AG20443 (cell line): ENCODE results near the gene LRRIQ3.
A peak's percentile ranks its signal among the peaks of the same experiment; 100 is the strongest.
"Not testable (repeated sequence)": the region's sequence is repeated elsewhere in the genome, so short reads cannot be mapped to it uniquely, and the experiment has no call there.

Experiments
- DNase-seq: peaks from one replicate; pipeline ENCODE4 v3.0.0; 2012; ENCODE audit warnings: low spot score, mixed read lengths

Gene LRRIQ3, protein sequence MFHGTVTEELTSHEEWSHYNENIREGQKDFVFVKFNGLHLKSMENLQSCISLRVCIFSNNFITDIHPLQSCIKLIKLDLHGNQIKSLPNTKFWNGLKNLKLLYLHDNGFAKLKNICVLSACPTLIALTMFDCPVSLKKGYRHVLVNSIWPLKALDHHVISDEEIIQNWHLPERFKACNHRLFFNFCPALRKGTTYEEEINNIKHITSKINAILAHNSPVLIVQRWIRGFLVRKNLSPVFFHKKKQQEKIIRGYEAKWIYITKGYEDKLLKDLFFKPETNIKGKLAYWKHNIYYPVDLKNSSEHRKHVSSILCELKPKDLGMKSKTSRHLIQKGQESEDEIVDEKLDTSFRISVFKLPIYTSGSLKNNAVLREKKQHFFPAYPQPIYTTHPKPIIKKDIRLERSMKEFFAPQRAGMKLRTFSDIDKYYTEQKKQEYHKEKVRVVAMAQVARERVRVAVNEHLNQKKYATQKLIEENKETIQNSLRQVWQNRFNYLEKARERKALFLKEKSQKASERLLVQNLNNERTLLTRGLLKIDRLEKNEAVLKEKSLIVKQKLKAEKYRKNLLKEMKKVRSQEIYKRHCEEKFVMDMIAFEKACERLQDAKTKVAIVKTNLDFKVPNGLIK

GRCh38 chr1:74197657-74198552, at the start of gene LRRIQ3, which contains the start of gene FPGT:
Gene LRRIQ3 (minus strand): TSS chr1:74198176. CDS start chr1:74183684, 14,492 bp downstream.
Gene FPGT (plus strand): TSS chr1:74198242. CDS start chr1:74198279, 37 bp downstream.
- peak; percentile 100 for DNase-seq

DNA sequence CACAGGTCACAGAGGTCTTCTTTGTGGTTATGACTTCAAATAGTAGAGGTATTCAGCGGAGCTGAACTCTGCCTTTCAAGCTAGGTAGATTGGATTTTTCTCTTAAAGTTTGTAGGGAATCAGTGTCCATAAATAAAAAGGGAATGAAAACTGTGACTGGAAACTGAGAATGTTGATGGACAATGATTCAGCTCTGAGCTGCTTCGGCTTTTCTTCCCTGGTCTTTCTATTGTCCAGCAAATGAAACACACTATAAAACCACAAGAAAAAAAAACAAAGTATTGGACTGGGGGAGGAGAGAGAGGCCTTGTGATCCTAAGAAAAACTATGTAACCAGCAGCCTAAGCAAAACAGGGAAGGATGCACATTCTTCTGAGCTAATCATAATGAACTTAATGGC, 48.3 kb upstream of the LRRIQ3 start:
- DNase-seq = no peak

GRCh38 chr1:74245168-74245772, 47.3 kb upstream of the LRRIQ3 start:
- no peak for DNase-seq

DNA sequence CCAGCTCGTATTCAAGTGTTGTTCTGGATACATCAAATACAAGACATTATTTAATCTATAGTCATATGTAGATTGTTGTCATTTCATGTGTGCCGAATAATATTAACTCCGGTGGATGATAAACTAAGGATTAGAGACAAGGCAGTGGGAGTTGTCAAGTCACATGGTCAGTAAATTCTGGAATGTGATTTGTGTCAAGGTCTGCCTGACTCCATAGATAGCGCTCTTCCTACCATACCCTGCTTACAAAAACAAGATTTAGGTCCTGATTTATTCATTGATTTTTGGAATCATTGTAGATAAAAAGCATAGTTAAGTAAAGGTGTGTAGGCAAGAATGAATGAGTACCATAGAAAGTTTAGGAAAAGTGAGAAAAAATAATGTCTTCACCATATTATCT, 39.8 kb upstream of the LRRIQ3 start:
- no peak for DNase-seq

DNA sequence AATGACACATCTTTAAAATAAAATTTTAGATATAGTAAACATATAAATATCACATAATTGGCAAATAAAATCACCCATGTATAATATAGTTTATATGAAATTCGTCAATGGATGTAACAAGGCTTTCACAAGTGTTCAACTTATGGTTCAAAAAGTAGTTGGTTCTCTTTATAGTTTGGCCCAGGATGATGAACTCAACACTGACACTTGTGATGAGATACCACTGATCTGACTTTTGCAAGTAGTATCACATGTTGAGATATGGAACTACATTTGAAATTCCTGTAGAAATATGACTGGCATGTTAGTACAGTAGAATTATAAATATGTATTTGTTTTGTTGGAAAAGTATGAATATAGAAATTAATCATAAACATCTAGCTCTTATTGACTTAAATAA, 39.1 kb upstream of the LRRIQ3 start:
- no peak for DNase-seq

GRCh38 chr1:74236440-74236839, 38.5 kb upstream of the LRRIQ3 start:
- no peak for DNase-seq

DNA sequence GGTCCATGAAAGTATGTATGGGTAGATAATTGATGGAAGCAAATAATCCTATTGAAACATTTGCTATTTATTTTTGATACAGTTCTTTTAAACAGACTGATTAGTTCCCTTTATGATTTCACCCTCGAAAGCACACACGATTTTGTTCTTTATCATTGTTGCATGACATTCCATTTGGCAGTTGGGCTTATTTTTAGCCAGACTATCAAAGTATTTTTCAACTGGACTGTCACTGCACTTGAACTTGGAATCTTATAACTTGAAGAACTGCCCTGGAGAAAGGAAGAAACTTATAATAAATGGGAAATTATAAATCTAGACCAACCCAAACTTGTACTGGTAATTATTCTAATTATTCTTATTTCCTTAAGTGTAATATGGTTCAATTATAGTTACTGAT, 37.2 kb upstream of the LRRIQ3 start, which contains the start of gene TNNI3K:
Gene TNNI3K, plus strand, starts transcription at position 235 of the 400 bp plus-strand sequence. Its CDS starts 65 bp downstream, at position 300.
- no peak for DNase-seq

- no peak for DNase-seq
Observed at GRCh38 chr1:74223453-74223852, 25.5 kb upstream of the LRRIQ3 start.

- peak; percentile 21 for DNase-seq
Observed at GRCh38 chr1:74222701-74223100, 24.7 kb upstream of the LRRIQ3 start.

DNA sequence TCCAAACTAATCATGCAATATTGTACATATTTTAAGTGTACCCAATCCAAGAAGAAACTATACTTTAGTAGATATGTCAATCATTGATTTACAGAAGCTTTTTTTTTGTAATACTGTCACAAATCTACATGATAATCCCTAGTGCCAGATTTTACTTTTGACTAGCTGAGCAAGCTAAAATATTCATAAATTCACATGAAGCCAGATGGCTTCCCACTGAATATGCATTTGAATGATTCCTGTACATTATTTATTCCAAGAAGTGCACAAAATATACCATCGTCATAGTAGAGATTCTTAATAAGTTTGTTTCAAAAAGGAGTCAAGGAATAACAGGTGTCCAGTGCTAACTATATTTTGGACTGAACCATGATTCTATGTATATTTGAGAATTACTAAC, 17.3 kb upstream of the LRRIQ3 start:
- no peak for DNase-seq

- no peak for DNase-seq
Observed at GRCh38 chr1:74205266-74205665, 7.3 kb upstream of the LRRIQ3 start.

GRCh38 chr1:74199504-74199903, 1.5 kb upstream of the LRRIQ3 start:
- DNase-seq = no peak

GRCh38 chr1:74197255-74197654, 721 bp downstream of the LRRIQ3 start:
- DNase-seq = no peak

DNA sequence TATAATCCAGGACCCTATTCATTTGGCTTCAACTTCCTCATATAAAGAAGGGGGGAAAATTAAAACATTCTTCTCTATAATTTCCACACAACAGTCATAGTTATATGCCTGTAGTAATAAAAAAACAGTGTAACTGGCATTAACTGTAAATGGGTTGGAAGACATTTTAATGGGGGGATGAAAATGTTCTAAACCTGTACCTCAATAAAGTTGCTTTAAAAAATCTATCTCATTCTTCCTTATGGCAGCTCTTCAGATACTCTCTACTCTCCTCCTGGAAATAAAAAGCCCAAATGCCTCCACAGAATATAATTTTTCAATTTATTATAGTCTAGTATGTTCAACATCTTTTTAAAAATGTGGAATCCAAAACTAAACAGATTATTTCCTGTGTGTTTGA, 2.6 kb downstream of the LRRIQ3 start:
- no peak for DNase-seq

- DNase-seq = peak; percentile 12
Observed at GRCh38 chr1:74193908-74194307, 4.1 kb downstream of the LRRIQ3 start.

DNA sequence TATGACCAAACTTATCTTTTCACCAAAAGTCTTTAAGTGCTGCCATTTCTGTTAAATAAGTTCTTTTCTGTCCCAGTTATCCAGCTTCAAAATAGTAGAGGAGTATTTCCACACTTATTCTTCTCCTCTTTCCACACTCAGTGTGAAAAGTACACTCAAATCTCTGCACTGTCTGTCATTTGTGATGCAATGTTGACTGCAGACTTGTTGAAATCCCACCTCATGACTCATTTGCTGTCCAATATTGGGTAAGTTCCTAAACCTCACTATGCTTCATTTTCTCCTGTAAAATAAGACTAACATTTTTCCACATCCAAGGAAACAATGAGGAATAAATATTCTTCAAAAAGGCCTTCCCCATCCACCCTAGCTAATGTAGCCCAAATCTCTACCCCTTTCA, 17.5 kb downstream of the LRRIQ3 start:
- no peak for DNase-seq

- DNase-seq = not testable (repeated sequence)
Observed at GRCh38 chr1:74174423-74174822, 23.6 kb downstream of the LRRIQ3 start.

- DNase-seq = no peak
Observed at GRCh38 chr1:74162333-74162732, 35.6 kb downstream of the LRRIQ3 start.

DNA sequence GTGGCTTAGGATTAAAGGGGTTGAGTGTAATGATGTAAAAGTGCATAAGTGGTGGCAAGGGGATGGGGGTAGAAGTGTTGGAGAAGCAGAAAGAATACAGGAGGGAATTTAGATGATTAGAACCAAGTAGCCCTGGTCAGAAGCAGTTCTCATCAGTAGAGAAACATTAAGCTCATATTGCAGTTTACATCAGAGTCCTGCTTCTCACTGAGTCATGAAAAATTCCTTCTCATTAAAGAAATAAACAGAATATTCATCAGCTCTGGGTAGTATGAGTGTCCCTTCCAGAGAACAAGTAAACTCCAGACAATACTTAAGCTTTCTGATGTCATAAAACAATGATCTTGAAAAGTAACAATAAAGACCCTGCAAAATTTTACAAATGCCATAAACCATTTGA, 36.5 kb downstream of the LRRIQ3 start:
- no peak for DNase-seq

GRCh38 chr1:74160046-74160445, 37.9 kb downstream of the LRRIQ3 start:
- DNase-seq = no peak

DNA sequence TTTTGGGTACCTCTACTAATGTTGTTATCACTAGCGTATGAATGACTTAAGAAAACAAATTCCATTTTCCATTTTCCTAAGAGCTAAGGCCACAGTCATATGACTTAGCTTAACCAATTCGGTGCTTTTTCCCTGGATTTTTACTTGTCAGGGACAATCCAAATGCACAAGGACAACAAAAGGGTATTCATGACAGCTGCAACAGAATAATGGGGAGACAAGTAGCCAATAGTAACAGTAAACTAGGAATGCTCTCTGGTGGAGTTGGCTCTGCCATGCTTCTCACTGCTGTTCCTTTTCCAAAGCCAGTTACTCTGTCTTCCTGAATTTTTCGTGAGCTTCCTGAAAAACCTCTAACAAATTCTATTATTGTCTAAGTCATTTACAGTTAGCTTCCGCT, 52.9 kb downstream of the LRRIQ3 start:
- no peak for DNase-seq

DNA sequence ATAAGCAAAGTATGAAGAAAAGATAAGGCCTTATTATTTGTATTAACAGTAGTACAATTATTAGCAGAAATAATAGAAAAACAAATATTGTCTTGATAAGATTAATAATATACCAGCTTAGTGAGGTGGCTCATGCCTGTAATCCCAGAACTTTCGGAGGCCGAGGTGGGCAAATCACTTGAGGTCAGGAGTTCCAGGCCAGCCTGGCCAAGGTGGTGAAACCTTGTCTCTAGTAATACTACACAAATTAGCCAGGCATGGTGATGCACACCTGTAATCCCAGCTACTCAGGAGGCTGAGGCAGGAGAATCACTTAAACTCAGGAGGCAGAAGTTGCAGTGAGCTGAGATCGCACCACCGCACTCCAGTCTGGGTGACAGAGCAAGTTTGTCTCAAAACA, 80.6 kb downstream of the LRRIQ3 start:
- not testable (repeated sequence) for DNase-seq
